Skeletal muscle tissue (tissue), 4 donors: ENCODE measurements around the gene PRKRA. TPM values are rescaled to one million over a fixed set of nuclear protein-coding genes. Genes with fewer than 3 reads are reported as not detected.

Source experiments
- H3K27ac ChIP-seq: one replicate; pipeline ENCODE4 v1.7.0; 2013; ENCODE audit warnings: mild to moderate bottlenecking, low read depth, low read length, inconsistent platforms
- H3K27me3 ChIP-seq, 3 donors: one replicate each; pipeline ENCODE4 v1.7.0; 2013; ENCODE audit warnings: low read length in 3 of 3; ENCODE audit not compliant: control insufficient read depth in 3 of 3, insufficient read depth in 3 of 3
- H3K36me3 ChIP-seq, 3 donors: one replicate each; pipeline ENCODE4 v1.7.0; 2013; ENCODE audit warnings: low read length in 3 of 3; ENCODE audit not compliant: control insufficient read depth in 3 of 3, insufficient read depth in 3 of 3
- H3K4me1 ChIP-seq, 3 donors: one replicate each; pipeline ENCODE4 v1.7.0; 2013; ENCODE audit warnings: low read length in 3 of 3, mild to moderate bottlenecking in 3 of 3; ENCODE audit not compliant: control insufficient read depth in 3 of 3, insufficient read depth in 3 of 3
- H3K4me3 ChIP-seq, 3 donors: one replicate each; pipeline ENCODE4 v1.7.0; 2013; ENCODE audit warnings: low read length in 3 of 3
- H3K9ac ChIP-seq, 3 donors: one replicate each; pipeline ENCODE4 v1.7.0; 2013; ENCODE audit warnings: low read length in 3 of 3, mild to moderate bottlenecking in 3 of 3, moderate library complexity in 2 of 3, low read depth in 1 of 3
- H3K9me3 ChIP-seq, 3 donors: one replicate each; pipeline ENCODE4 v1.7.0; 2013; ENCODE audit warnings: low read length in 3 of 3; ENCODE audit not compliant: control insufficient read depth in 3 of 3
- total RNA-seq: library from RNA; depleted of rRNA; stranded (reverse); fragments of >200 nt; gene quantifications from one replicate; pipeline ENCODE4 v1.2.3, GENCODE V29; 2014
- donor health status: Osteomylitis.

PRKRA gene
- total RNA-seq, 1 donor from 2014 or later, result 40.7 TPM

- Histone ChIP-seq H3K9ac (no peak overlapping the region), H3K9me3 (no peaks in the 10 kb centered on the region), H3K4me3 (no peak overlapping the region), H3K27ac (no peak overlapping the region), H3K4me1 (no peaks in the 10 kb centered on the region), H3K27me3 (no peaks in the 10 kb centered on the region), H3K36me3 (peaks cover 16 to 43% (median 38%) of the 10 kb centered on the region in 3 donors)
Observed at GRCh38 chr2:178385595-178386148, 65.3 kb downstream of the PRKRA start.

- no peaks in the 10 kb centered on the region for H3K4me1 ChIP-seq
- peaks cover 11 to 27% (median 26%) of the 10 kb centered on the region in 3 donors for H3K36me3 ChIP-seq
- no peak overlapping the region for H3K4me3 ChIP-seq
- no peaks in the 10 kb centered on the region for H3K27me3 ChIP-seq
- H3K27ac ChIP-seq, result no peak overlapping the region
- H3K9me3 ChIP-seq, result no peaks in the 10 kb centered on the region
- no peak overlapping the region for H3K9ac ChIP-seq
Observed at GRCh38 chr2:178383718-178384117, 67.3 kb downstream of the PRKRA start.

Other genes with a start within 250 kb of the PRKRA start
- gene PJVK, start 203 bp upstream of the PRKRA start, total RNA-seq, result 1.6 TPM
- gene FKBP7, start 27.4 kb upstream of the PRKRA start, total RNA-seq, result 35.0 TPM
- gene PLEKHA3, start 29.3 kb upstream of the PRKRA start, total RNA-seq, result 5.2 TPM